Limb (tissue), 2 donors: ENCODE results near the gene SLC25A23.
"Not testable (repeated sequence)": the region's sequence is repeated elsewhere in the genome, so short reads cannot be mapped to it uniquely, and the experiment has no call there.

Experiments
- DNase-seq, 2 donors: peaks; one replicate each; pipeline ENCODE4 v3.0.0-alpha.2; 2016; ENCODE audit errors: extremely low spot score in 2 of 2

The SLC25A23 gene

DNA sequence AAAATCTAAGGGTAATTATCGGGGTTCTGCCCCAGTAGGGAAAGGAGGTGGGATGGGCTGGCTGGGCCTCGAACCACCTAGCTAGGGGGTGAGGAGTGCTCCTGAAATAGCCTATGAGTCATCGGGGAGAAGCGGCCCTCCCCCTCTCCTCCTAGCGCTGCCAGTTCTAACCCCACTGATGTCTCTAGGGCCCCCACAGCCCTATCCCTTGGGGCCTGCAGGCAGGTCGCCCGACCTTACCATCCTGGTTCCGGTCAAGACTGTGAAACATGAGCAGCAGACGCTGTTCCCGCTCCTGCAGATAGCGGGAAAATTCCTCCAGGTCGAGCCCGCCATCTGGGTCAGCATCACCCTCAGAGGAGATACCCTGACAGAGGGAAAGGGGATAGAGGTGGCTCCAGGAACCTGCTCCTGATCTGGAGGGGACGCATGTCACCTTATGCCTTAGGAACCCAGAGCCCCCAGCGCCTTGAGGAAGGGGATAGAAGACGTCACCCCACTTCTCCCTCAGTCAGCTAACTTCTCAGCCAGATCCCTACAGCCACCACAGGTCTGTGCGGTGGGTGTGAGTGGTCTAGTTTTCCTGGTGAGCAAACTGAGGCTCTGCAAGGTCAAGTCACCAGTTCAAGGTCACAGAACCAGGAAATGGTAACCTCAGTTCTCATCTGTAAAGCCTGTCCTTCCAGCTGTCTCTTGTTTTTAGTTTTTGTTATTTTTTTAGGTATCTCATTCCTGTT lies 1.5 kb downstream of the SLC25A23 start:
- DNase-seq, result no peak

DNA sequence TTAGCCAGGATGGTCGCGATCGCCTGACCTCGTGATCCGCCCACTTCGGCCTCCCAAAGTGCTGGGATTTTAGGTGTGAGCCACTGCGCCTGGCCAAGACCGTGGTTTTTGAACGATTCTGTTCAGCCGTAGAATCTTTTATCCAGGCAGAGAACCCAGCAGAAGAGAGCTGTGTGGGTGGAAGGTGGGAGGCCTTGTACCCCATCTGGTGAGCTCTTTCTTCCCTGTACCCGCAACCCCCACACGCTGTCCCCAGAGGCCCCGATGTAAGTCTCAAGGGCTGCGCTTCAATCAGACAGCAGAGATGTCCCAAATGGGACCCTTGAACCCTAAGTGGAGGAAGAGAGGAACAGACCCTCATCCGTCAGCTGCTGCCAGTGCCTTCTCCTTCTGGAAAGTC lies 3.7 kb downstream of the SLC25A23 start:
- DNase-seq, result no peak

DNA sequence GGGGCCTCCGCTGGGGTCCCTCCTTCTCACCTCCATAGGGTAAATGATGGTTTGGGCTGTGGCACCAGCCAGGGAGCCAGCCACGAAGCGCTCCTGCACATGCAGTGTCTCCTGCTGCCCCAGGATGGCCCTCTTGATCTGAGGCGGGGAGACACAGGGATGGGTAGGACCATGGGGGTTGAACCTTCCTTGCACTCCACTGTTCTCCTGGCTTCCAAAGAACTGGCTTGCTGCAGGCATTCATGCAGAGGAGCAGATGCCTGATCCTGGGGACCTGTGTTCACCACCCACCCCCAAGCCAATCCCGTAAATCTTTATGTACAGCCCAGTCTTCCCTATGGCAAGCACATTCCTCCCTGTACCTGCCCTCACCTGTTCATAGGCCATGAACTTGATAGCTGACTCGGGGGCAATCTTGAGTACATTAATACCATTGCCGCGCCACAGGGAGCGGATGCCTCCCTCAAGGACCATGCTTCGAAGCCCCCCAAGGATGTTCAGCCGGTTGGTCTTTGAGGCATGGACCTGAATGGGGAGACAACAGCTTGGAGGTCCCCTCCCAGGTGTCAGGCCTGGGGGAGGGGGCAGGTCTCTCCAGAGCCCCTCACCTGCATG lies 5.5 kb downstream of the SLC25A23 start:
- no peak for DNase-seq

DNA sequence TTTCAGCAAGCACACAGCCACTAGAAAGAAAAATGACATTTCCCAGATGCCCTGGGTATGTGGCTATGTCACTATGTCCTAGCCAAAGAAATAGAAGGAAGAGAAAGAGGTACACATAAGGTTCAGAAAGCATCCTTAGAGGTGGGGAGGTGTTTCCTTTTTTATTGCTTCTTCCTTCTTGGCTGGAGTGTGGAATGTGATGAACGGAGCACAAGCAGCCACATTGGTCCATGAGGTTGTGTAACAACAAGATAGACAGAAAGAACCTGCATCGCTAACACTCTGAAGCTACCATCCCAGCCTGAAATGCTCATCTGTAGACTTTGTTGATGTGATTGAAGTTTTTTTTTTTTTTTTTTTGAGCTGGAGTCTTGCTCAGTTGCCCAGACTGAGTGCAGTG lies 6.7 kb downstream of the SLC25A23 start:
- DNase-seq, result no peak

DNA sequence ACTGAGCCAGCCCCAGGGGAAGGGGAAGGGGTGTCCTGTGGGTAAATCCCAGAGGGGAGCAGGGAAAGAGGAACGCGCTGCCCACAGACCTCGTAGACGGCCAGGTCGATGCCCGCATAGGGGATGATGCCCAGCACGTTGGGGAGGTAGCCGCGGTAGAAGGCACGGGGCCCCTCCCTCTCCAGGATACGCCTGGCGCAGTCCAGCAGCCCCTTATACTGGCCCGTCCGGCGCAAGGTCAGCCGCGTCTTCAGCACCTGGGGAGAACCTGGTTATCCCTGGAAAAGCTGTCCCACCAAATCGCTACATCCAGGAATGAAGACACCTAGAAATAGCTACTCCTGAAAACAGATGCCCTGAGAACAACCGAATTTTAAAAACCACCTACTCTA lies 7.4 kb downstream of the SLC25A23 start:
- DNase-seq, result no peak

DNA sequence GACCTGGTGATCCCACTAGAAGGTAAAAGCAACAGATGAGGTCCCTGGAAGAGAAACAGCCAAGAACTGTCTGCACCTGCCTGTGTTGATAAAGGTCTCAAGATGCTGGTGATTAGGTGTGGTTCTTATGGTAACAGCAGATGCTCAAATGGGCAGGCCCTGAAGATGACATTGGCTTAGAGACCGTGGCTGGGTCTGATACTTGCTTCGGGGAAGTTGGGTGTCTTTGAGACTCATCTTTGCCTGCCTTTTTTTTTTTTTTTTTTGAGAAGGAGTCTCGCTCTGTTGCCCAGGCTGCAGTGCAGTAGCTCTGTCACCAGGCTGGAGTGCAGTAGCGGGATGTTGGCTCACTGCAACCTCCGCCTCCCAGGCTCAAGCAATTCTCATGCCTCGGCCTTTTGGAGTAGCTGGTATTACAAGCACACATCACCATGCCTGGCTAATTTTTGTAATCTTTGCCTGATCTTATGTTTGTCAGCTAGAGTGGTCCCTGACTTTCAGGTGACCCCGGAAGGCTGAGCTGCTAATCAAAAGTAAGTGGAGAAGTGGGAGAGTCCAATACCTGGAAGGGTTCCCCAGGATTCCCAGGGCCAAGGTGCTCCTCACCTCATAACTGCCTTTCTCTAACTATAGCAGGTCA lies 7.9 kb downstream of the SLC25A23 start:
- DNase-seq, result no peak

DNA sequence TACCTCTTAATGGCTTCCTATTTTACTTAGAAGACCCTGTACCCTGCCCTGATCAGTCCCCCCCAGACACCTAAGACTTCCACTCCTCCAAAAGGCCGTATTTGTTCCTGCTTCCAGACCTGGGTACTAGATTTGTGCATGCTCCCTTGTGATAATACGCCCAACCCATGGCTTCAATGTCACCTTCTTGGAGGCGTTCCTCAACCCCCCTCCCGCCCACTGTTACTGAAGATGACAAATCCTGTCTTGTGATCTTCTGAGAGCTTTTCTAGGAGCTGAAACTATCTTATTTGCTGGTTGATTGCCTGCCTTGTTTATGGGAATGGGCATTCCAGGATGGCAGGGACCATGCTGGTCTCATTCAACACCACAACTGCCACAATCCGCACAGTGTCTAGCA lies 9.4 kb downstream of the SLC25A23 start:
- no peak for DNase-seq

DNA sequence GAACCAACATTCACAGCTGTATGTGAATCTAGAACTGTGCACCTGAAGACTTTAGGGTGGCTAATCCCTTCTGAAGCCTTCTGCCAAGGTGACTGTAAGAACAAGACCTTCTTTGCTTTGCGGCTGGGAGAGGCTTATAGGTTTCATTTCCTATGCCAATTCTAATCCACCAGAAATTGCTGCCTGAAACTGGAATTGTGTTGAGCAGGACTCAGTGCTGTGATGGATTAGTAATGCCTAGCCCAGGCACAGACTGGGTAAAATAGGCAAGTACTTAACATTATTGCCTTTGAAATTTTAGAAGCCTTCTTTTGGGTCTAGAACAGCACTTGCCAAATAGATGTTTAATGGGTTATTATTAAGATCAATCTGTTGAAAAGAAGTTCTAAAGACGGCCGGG lies 11.5 kb downstream of the SLC25A23 start:
- no peak for DNase-seq

DNA sequence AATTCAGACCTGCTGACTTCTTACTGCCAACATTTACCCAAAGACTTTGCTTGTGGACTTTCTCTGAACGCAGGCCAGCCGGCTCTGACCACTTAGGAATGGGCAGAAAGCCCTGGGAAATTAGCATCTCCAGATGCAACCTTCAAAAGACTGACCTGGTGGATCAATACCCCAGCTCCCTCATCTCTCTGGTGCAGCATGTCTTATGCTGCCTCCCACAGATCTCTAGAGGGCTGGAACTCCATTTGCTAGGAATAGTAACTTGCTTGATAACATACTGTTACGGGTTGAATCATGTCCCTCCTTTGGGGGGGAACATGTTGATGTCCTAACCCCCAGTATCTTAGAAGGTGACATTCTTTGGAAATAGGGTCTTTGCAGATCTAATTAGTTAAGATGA lies 13.1 kb downstream of the SLC25A23 start:
- DNase-seq, result no peak

DNA sequence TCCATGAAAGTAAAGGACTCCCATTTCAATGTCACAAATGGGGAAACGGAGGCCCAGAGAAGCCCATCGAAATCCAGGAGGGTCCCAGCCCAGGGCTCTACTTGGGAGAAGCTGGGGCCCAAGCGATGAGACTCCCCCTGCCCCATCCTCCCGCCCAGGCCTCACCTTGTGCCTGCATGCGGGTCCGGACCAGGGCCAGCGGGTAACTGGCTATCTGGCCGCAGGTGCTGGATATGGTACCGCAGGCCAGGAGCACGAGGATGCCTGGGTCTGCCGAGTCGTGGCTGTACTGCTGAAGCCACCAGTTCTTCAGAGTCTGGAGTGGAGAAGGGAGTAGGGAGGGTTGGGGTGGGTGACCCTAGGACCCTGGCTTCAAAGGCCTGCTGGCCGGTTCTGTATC lies 15.6 kb downstream of the SLC25A23 start:
- DNase-seq, result no peak

DNA sequence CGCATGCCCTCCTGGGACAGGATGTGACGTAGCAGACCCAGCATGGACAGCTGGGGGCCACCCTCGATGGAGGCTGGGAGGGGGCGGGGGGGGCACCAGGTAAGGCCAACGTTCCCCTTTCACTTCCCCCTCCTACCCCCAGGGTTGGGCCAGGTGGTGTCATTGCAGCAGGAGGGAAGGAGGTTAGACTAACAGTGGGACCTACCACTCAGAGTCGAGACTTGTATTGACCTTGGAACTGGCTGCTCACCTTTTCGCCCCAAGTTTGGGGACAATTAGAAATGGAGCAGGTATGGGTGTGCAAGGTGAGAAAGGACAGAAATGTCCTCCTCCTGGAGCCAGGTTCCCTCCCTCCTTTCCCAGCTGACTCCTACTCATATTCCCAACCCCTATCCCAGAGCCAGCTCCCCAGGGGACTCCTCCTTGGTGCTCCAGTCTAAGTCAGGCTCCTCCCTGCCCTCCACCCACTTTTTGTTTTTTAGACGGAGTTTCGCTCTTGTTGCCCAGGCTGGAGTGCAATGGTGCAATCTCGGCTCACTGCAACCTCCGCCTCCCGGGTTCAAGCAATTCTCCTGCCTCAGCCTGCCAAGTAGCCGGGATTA lies 17.4 kb downstream of the SLC25A23 start:
- DNase-seq, result no peak

DNA sequence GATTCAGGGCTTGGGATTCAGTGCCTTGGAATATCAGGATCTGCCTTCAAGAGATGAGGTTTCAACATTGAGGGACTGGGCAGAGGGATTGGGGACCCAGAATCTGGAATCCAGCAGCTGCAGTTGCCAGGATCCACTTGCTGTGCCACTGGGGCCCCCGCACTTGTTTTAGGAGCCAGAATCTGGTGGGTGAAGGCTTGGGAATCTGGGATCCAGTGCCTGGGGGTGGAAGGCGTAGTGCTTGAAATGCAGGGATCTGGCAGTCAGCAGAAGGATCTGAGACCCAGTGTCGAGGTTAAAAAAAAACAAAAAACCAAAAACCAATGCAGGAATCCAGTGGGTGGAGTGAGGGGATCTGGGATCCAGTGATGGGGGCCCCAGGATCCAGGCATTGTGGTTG lies 18.7 kb downstream of the SLC25A23 start:
- DNase-seq, result no peak

DNA sequence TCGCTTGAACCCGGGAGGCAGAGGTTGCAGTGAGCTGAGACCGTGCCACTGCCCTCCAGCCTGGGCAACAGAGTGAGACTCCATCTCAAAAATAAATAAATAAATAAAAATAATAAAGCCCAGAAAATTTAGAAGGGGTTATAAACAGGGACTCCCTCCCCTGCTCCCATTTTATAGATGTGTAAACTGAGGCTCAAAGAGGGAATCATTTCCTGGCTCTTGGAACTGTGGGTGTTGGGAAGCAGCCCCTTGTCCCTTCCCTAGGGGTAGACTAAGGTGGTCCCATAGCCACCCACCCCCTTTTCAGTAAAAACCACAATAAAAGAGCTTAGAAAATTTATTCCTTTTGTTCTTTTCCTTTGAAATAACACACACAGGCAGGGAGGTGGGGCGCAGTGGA lies 19.8 kb downstream of the SLC25A23 start:
- no peak for DNase-seq

DNA sequence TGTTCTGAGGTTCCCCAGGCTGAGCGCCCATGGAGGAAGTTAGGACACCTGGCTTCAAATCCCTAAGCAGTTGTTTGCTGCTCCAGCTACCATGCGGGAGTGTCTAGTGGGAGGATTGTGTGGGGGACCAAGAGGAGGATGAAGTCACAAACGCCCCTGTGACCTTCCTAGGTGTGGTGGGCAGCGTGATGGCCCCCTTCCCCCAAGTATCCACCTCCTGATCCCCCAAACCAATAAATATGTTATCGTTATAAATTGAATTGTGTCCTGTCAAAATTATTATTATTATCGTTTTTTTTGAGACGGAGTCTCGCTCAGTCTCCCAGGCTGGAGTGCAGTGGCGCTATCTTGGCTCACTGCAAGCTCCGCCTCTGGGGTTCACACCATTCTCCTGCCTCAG lies 25.9 kb downstream of the SLC25A23 start, which contains the start of gene SLC25A41:
Gene SLC25A41 (minus strand): TSS at position 101 of the 400 bp plus-strand sequence. CDS start 70 bp downstream, at position 31.
- DNase-seq, result no peak

DNA sequence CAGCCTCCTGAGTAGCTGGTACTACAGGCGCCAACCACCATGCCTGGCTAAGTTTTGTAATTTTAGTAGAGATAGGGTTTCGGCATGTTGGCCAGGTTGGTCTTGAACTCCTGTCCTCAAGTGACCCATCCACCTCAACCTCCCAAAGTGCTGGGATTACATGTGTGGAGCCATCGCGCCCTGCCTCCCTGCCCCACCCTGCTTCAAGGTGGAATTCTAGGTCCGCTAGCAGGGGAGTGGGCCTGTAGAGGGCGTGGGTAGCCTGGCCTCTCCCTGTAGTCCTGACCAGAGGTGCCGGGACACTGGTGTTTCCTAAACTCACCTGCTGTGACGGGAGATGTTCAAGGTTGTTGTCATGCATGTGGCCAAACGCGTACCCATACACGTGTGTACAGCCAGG lies 26.4 kb downstream of the SLC25A23 start:
- DNase-seq, result no peak

DNA sequence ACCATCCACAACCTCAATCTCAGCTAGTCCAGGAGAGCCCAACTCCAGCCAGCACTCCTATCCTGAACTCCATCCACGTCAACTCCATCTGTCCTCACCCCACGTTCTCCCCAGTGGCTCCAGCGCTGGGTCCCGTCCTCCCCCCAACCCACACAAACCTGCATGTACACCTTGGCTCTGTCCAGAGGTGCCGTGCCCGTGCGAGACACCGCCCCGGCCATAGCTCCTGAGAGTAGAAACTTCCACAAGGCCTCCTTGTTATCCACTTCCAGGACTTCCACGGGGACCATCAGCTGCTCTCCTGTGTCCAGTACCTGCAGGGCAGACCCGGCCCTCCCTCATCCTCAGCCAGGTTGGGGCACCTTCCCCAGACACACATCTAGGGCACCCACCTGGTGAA lies 27.7 kb downstream of the SLC25A23 start:
- no peak for DNase-seq

DNA sequence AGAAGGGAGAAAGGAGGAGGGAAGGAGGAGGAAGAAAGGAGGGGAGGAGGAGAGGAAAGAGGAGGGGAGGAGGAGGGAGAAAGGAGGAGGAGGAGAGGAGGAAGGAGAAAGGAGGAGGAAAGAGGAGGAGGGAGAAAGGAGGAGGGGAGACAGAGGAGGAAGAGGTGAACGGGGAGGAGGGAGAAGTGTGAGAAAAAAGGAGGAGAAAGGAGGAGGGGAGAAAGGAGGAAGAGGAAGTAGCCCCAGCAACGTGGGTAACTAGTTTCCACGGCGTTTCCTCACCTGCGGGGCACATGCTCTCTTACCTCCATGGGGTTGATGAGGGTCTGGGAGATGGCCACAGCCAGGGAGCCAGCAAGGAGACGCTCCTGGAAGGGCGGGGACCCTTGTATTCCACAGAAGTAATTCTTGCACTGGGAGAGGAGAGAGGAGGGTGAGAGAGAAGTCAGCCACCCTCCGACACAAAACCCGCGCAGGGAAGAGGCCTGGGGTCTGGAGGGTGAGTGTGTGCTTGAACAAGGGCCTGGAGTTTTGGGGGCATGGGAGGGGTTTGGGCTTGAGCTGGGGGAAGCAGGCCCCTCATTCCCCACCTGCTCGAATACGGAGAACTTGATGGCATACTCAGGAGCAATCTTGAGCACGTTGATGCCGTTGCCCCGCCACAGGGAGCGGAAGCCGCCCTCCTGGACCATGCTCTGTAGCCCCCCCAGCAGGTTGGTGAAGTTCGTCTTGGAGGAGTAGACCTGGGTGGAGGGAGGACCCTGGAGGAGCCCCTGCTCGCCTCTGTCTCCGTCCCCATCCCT lies 30.0 kb downstream of the SLC25A23 start:
- DNase-seq, result no peak

DNA sequence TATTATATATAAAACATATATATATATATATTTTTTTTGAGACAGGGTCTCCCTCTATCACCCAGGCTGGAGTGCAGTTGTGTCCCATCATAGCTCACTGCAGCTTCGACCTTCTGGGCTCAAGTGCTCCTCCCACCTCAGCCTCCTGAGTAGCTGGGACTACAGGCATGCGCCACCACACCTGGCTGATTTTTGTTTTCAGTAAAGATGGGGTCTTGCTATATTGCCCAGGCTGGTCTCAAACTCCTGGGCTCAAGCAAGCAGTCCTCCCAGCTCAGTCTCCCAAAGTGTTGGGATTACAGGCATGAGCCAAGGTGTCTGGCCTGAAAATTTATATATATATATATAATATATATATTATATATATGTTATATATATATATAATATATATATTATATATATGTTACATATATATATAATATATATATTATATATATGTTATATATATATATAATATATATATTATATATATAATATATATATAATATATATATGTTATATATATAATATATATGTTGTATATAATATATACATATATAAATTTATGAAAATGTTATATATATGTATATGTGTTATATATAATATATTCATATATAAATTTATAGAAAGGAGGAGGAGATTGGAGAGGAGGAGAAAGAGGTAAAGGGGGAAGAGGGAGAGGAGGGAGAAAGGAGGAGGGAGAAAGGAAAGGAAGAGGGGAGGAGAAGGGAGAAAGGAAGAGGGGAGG lies 30.7 kb downstream of the SLC25A23 start:
- DNase-seq, result not testable (repeated sequence)

DNA sequence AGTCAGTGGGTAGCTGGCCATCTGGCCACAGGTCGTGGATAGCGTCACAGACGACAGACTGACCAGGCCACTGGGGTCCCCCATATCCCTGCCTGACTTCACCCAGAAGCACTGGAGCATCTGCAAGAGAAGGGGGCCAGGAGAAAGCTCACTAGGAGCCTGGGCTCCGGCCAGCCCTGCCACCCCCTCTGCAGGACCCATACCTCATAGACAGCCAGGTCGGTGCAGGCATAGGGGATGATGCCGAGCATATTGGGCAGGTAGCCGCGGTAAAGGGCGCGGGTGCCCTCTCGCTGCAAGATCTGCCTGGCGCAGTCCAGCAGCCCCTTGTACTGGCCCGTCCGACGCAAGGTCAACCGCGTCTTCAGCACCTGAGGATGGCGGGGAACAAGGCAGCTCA lies 32.5 kb downstream of the SLC25A23 start:
- no peak for DNase-seq

DNA sequence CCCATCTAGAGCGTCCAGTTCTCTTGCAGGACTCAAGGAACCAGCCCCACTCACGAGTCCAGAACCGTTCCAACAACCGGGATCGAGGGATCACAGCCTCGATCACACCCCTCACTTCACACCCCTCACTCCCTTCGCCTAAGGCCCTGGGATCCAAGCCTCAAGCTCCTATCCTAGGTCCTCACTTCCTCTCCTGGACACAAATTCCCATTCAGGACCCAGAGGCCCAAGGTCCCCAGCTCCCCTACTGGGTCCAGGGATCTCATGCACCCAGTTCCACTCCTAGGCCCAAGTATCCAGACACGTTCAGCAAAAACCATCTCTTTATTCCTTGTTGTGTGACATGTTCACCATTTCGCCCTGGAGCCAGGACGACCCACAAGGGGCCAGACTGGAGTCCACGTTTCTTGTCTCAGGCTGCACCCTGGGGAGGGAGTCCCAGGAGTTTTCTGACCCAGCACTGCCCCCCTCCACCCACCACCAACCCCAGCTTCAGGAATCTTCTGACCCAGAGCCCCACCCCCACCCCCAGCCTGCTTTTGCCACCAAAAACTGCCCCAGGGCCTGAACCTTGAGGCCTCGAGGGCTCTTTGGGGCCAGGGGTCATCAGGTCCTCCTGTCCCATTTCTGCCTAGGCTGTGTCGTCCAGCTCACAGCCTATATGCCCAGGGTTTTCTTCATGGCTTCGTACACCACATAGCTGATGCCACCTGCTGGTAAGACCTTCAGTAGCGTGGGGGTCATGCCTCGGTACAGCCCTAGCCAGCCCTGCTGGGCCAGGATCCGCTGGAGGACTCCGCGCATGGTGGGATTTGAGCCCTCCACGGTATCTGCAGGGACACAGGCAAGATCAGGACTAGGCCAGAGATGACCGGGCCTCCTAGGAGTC lies 33.6 kb downstream of the SLC25A23 start:
- no peak for DNase-seq
